Myocyte (in vitro differentiated cells): Measurements from ENCODE around the gene RHD. TPM values are rescaled to one million over a fixed set of nuclear protein-coding genes. Genes with fewer than 3 reads are reported as not detected.
A peak's percentile ranks its signal among the peaks of the same experiment; 100 is the strongest.
"Not testable (repeated sequence)": the region's sequence is repeated elsewhere in the genome, so short reads cannot be mapped to it uniquely, and the experiment has no call there.

Source experiments
- DNase-seq: peaks from one replicate; pipeline ENCODE4 v3.0.0-alpha.2; 2012; ENCODE audit warnings: low read depth
- total RNA-seq: library from RNA; depleted of rRNA; stranded (reverse); fragments of >200 nt; gene quantifications from 2 replicates; pipeline ENCODE4 v1.2.3, GENCODE V29; 2014

Gene RHD
- total RNA-seq, 1 donor from 2014 or later: not detected

DNA sequence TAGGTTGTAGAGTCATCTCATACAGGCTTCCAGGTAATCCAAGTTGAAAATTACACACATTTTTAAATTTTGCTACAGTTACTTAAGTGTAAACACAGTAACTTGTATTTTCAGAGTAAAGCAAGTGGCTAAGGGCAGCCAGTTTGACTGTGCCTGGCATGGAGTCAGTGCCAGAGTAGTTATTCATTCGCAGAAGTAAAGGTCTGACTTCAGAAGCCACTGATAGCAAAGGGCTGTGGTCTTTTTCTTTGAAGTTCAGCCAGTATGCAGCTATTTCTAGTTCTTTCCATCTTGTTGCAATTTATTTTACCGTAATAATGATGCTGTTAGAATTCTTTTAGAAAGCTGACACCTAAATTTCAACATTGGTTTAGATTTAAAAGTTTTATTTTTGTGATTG lies 75.2 kb downstream of the RHD start:
- no peak for DNase-seq

DNA sequence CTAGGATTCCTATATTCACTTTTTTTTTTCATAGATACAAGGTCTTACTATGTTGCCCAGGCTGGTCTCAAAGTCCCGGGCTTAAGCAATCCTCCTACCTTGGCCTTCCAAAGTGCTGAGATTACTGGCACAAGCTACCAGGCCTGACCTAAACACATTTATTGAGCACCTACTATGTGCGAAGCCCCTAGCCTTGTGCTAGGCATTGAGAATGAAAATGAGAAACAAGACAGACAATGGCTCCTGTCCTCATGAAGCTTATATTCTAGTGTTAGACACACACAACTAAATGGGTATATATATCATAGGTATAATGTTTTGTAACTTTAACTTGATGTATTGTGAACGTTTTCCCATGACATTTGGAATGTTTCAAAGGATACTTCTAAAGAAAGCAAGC lies 77.3 kb downstream of the RHD start:
- no peak for DNase-seq

DNA sequence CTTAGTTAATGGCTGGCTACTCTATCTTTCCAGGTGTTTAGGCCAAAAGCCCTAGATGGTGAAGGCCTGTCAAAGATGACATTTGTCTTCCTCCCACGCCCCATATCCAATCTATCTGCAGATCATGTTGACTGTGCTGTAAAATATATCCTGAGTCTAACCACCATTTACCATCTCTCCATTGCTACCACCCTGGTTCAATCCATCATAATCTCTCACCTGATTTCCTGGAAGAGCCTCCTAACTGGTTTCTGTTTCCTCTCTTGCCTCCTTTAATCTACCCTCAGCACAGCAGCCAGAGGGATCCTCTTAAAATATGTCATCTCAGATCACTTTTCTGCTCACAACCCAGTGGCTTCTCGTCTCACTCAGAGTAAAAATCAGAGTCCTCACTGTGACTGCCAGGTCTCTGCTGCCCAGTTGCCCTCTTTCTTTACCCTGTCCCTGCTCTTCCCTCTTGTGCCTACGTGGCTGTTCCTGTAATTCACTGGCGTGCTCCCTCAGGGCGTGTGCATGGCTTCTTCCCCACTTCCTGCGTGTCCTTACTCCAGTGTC lies 83.6 kb downstream of the RHD start:
- DNase-seq: no peak

DNA sequence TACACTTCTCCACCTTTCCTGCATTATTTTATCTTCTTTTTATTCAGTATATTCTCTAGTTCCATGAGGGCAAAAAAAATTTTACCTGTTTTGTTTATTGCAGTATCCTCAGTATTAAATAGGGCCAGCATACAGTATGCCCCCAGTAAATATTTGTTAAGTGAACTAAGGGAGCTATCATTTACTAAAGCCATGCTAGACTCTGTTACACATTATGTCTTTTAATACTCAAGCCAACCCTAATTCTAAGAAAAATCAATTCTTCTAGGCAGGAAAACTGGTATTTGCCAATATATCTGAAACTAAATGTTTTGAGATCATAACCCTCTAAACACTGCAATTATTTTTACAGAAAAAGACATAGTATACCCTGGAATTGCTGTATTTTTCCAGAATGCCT lies 84.1 kb downstream of the RHD start:
- DNase-seq: no peak

DNA sequence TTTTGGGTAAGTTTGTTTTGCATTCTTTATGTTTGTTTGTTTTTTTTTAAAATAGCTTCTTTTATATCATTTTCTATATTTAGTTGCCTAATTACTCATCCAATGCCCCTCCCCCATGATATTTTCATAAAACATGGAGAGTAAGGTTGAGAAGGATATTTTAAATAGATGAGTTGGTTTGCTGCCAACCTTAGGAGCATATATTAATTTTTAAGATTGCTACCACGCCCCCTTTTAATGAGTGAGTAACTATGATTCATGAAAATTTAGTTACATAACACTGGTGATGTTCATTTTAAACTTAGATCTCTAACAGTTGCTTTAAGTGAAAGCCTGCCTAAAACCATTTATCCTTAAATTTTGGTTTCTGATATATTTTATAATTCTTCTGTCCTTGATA lies 84.5 kb downstream of the RHD start:
- DNase-seq: no peak

DNA sequence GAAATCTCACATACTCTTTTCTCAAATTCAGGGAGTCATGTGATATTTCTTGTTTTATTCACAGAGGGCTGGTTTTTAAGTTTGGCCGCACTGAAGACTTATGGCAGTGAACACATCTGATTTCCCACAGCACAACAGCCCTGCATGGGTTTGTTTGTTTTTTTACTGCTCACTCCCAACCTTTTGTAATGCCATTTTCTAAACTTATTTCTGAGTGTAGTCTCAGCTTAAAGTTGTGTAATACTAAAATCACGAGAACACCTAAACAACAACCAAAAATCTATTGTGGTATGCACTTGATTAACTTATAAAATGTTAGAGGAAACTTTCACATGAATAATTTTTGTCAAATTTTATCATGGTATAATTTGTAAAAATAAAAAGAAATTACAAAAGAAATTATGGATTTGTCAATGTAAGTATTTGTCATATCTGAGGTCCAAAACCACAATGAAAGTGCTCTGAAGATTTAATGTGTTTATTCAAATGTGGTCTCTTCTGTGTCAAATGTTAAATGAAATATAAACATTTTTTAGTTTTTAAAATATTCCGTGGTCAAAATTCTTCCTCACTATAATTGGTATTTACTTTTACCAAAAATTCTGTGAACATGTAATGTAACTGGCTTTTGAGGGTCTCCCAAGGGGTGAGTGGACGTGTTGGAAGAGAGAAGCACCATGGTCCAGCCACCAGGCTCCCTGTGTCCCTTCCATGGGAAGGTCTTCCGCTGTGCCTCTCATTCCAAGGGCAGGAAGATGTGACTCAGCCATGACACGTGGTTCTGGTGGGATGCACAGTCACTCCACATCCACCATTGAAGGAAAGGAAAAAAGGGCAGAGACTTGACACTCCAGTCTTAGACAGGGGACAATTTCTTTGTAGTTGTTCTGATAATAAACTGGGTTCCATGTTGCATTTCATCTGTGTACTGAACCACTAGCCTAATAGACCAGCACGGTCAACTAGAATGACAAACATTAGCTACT lies 88.6 kb downstream of the RHD start:
- DNase-seq: peak; percentile 70

DNA sequence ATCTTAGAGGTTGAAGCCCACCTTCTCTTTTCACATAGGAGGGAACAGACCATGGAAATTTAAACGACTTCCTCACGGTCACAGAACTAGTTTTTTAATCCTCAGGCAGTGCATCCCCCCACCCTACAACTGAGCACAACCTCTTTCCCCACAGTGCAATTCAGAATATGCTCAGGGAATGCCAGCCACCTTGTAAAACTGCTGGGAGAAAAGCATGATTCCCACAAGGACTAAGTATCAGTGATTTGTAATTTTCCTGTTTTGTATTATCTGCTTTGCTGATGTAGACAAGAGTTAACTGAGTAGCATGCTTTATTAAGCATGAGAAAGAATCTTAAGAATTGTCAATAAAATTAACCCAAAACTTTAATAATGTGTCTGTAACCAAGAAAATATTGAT lies 89.6 kb downstream of the RHD start:
- no peak for DNase-seq

DNA sequence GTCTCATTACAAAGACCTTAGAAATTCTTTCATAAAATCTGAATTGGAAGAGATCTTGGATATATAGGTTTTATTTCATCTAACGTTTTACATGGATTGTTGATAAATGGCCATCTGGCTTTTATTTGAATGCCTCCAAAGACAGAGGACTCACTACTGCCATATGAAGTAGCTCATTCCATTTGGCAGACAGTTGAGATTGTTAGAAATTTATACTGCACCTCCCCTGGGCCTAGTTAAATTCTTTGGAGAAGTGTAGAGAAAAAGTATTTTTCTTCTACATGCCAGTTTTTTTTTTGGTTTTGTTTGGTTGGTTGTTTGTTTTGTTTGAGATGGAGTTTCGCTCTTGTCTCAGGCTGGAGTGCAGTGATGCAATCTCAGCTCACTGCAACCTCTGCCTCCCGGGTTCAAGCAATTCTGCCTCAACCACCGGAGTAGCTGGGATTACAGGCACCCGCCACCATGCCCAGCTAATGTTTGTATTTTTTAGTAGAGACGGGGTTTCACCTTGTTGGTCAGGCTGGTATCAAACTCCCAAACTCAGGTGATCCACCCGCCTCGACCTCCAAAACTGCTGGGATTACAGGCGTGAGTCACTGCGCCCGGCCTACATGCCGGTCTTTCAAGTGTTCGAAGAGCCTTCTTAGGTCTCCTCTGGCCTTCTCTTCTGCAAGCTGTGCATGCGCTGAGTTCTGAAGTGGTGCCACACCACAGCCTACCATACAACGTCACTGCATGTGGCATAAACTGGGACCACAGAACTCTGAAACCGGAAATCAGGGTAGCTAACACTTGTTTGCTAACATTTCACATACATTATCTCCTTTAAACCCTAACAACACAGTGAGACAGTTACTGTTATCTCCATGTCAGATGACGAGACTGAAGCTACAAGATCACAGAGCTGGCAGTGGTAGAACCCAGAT lies 90.6 kb downstream of the RHD start:
- not testable (repeated sequence) for DNase-seq

DNA sequence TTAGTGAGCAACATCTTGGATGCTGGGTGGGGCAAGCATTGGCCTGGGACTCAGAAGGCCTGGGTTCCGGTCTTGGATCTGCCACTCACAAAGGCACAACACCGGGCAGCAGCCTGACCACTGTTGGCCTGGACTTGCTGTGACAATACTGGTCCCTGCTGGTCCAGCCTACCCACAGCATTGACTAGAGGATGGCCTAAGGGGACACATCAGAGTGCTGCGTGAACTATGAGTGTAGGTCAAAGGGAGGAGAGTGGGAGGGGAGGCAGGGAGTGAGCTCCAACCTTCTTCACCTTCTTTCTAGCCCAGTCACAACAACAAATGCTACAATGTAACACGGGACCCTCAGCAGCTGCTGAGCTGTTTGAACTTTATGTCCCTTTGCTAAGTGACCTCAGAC lies 96.9 kb downstream of the RHD start:
- DNase-seq: no peak

DNA sequence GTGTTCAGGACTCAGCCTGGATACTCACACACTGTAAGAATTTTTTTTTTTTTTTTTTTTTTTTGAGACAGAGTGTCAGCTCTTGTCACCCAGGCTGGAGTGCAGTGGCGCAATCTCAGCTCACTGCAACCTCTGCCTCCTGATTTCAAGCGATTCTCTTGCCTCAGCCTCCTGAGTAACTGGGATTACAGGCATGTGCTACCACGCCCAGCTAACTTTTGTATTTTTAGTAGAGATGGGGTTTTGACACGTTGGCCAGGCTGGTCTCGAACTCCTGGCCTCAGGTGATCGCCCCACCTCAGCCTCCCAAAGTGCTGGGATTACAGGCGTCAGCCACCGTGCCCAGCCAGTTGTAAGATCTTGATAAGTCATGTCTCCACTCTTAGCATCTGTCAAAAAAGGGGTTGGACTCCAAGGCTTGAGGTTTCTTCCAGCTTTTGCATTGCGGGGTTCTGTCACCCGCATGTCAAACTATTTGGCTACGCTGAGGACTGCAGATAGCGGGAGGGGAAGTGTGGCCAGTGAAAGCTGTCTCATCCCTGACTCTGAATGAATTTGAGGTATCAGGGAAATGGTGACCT lies 97.5 kb downstream of the RHD start:
- DNase-seq: not testable (repeated sequence)

DNA sequence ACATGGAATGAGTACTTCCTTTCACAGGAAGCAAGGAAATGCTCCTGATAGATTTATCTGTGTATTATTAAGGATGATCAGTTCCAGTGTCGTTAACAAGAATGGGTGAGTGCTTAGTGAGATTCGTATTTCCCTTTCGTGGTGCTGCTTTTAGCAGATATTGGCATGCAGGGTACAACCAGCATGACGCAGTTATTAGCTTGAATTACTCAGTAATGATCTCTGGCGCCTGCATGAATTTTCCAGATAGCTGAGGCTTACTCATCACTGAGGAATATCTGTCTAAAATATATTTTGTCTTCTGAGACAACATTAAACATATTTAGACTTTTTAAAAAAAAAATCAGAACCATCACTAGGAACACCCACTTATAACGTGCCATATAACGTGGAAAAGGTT lies 99.4 kb downstream of the RHD start:
- not testable (repeated sequence) for DNase-seq

DNA sequence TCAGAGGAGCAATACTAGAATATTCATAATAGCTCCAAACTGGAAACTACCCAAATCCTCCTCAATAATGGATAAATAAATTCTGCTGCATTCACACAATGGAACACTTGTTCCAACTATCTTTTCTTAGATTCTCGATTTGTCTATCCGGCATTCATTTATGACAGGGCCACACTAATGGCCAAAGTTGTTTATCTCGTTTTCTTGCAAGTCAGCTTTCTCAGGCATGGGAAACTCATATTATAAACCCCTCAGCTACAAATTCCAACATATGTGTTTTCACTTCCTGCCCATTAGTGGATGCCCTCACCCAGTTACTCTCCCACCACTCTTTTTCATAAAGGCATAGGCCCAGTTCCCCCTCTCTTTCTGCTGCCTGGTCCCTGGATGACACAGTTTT lies 106.1 kb downstream of the RHD start:
- not testable (repeated sequence) for DNase-seq

Other genes with a start within 250 kb of the RHD start
- gene SYF2, start 40.0 kb upstream of the RHD start, total RNA-seq: 38.5 and 56.1 TPM in 2 replicates
- 83.7 and 87.6 TPM in 2 replicates for gene RSRP1, start 25.1 kb upstream of the RHD start, total RNA-seq
- 117 and 160 TPM in 2 replicates for gene TMEM50A, start 65.8 kb downstream of the RHD start, total RNA-seq
- 2.1 and 2.2 TPM in 2 replicates for gene RHCE, start 148.3 kb downstream of the RHD start, total RNA-seq
- gene MACO1, start 158.4 kb downstream of the RHD start, total RNA-seq: 27.7 and 31.1 TPM in 2 replicates